GM12874 (cell line): ENCODE data around the gene S100A12.

Experiments used
- CTCF ChIP-seq: IDR thresholded peaks from 2 replicates; pipeline ENCODE4 v1.5.1; 2011; ENCODE audit warnings: low read depth, mild to moderate bottlenecking, control low read depth, low read length, moderate library complexity; ENCODE audit not compliant: insufficient read depth

The S100A12 gene

GRCh38 chr1:153390938-153391710 lies 15.7 kb upstream of the S100A12 start, which contains the start of gene S100A8:
Gene S100A8 (minus strand): TSS chr1:153391073. CDS start chr1:153390535, 538 bp downstream.
- no peak for TF ChIP-seq CTCF

DNA sequence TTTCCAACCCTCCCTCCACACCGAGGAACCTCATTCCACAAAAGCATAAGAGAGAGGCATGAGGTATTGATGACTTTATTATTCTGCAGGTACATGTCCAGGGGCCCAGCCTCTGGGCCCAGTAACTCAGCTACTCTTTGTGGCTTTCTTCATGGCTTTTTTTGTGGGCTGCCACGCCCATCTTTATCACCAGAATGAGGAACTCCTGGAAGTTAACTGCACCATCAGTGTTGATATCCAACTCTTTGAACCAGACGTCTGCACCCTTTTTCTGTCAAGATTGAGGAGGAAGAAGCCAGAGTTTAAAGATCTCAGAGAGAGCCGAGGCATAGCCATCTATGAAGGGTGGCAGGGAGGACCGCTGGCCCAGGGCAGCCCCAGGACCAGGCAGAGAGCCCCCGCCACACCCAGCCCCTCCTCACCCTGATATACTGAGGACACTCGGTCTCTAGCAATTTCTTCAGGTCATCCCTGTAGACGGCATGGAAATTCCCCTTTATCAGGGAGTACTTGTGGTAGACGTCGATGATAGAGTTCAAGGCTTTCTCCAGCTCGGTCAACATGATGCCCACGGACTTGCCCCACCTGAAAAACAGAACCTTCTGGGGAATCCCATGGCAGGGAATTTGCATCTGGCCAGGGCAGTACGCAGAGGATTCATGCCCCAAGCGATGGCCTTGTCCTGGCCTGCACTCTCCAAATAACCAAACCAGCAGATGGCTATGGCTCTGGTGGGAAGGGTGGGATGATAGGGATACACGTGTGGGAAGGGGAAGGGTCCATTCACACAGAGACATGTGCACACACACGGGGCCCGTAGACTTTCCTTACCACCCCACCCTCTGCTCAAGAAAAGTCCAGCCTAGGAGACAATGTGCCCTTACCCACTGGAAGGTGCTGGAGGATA lies 14.8 kb upstream of the S100A12 start:
- TF ChIP-seq CTCF = no peak

- no peak for TF ChIP-seq CTCF
Measured at GRCh38 chr1:153389401-153389800, 14.0 kb upstream of the S100A12 start.

- no peak for TF ChIP-seq CTCF
Measured at GRCh38 chr1:153387785-153388184, 12.4 kb upstream of the S100A12 start.

DNA sequence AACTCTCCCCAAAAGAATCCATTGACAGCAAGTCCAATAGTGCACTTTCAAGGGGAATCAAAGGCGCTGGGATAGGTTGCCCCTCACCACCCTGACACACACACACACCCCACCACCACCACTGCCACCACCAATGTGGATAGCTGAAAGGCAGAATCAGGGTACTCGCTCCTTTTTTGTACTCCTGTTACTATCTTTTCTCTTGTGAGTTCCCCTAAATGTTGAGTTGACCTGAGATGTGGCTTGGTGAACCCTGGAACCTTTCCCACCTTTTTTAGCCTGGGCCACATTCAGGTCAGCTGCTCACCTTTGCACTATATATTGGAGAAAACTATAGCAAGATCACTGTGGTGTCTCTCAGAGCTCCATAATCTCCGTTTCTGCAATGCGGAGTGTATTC lies 11.6 kb upstream of the S100A12 start:
- no peak for TF ChIP-seq CTCF

DNA sequence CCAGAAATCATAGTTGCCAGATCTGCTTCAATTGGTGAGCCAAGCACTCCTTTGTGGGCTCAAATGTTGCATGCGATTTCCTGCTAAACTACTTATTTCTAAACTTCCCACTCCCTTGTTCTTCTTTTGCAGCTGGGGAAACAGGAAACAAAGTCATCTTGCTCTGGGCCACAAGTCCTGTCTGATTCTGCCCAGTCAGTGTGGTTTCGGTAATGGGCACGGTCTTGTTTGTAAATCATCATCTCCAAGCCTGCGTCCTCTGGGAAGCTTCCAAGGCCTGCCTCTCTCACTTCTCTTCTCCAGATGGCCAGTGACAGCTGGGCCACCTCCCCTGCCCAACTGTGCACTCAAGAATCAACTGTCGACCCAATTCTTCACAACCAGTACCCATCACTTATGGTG lies 11.1 kb upstream of the S100A12 start:
- no peak for TF ChIP-seq CTCF

- no peak for TF ChIP-seq CTCF
Measured at GRCh38 chr1:153384958-153385580, 9.6 kb upstream of the S100A12 start.
